PC-9 (cell line): ENCODE measurements around the gene C4B.

Experiments used
- CTCF ChIP-seq: fragments of 200-600 bp; sonication (generic); conservative IDR thresholded peaks from 2 replicates; pipeline ENCODE4 v1.6.1; 2017; ENCODE audit warnings: mixed run types, antibody characterized with exemption, mild to moderate bottlenecking, moderate library complexity
- EZH2 ChIP-seq: fragments of 200-600 bp; sonication (generic); IDR thresholded peaks from 2 replicates; pipeline ENCODE4 v1.8.0; 2017; ENCODE audit warnings: antibody characterized with exemption, low read depth

- TF ChIP-seq CTCF = no peak
- TF ChIP-seq EZH2 = no peak
Measured at GRCh38 chr6:32073613-32074012, 59.0 kb downstream of the C4B start.
